K562 (cell line): Measurements from ENCODE around the gene TMPRSS9.

Experiments
- BCOR ChIP-seq: fragments of 450-650 bp; IDR thresholded peaks from 2 replicates; pipeline ENCODE4 v1.6.1; 2016
- CEBPB ChIP-seq: fragments of 450-650 bp; IDR thresholded peaks from 2 replicates; pipeline ENCODE4 v1.6.1; 2016; ENCODE audit warnings: missing genetic modification characterization, missing compliant biosample characterization
- GATA2 ChIP-seq: sonication (generic); formaldehyde crosslinking; IDR thresholded peaks from 2 replicates; pipeline ENCODE4 v1.4.0; 2020; ENCODE audit warnings: mild to moderate bottlenecking, missing genetic modification reagents
- HNRNPK ChIP-seq: fragments of 200-400 bp; formaldehyde crosslinking; IDR thresholded peaks from one replicate; pipeline ENCODE4 v1.6.1; 2018; ENCODE audit warnings: mild to moderate bottlenecking, low read depth, low read length; ENCODE audit not compliant: poor library complexity, severe bottlenecking
- KLF10 ChIP-seq: fragments of 250-450 bp; sonication (Bioruptor Pico); IDR thresholded peaks from 2 replicates; pipeline ENCODE4 v1.6.1; 2021; ENCODE audit warnings: matching md5 sums
- MTA1 ChIP-seq: fragments of 450-650 bp; IDR thresholded peaks from 2 replicates; pipeline ENCODE4 v1.6.1; 2017; ENCODE audit warnings: borderline replicate concordance
- POLR2A ChIP-seq: fragments of 450-650 bp; conservative IDR thresholded peaks from 2 replicates; pipeline ENCODE4 v1.6.1; 2016
- RFX5 ChIP-seq: IDR thresholded peaks from 2 replicates; pipeline ENCODE4 v1.6.1; 2011; ENCODE audit warnings: low read depth, mild to moderate bottlenecking, improper control_type of control experiment, low read length
- SMAD4 ChIP-seq: fragments of 250-450 bp; sonication (Bioruptor Pico); conservative IDR thresholded peaks from 2 replicates; pipeline ENCODE4 v1.8.0; 2021; ENCODE audit warnings: inconsistent platforms, mild to moderate bottlenecking, moderate library complexity
- STAT5A ChIP-seq: IDR thresholded peaks from 2 replicates; pipeline ENCODE4 v1.6.1; 2012; ENCODE audit warnings: low read length, inconsistent platforms, borderline replicate concordance
- ZNF41 ChIP-seq: fragments of 250-450 bp; sonication (Bioruptor Pico); conservative IDR thresholded peaks from 2 replicates; pipeline ENCODE4 v1.4.0; 2020; ENCODE audit warnings: mild to moderate bottlenecking
- TF ChIP-seq, protein P1 (sequence below), 3 experiments: IDR thresholded peaks in 2 of 3; conservative IDR thresholded peaks in 1 of 3; 2 replicates each; pipeline ENCODE4 v1.5.1; 2011 to 2012; ENCODE audit warnings: low read length in 3 of 3, mild to moderate bottlenecking in 3 of 3, control low read depth in 2 of 3, improper control_type of control experiment in 1 of 3, inconsistent platforms in 1 of 3, low read depth in 1 of 3, mixed read lengths in 1 of 3, moderate library complexity in 1 of 3; ENCODE audit not compliant: insufficient read depth in 2 of 3

DNA sequence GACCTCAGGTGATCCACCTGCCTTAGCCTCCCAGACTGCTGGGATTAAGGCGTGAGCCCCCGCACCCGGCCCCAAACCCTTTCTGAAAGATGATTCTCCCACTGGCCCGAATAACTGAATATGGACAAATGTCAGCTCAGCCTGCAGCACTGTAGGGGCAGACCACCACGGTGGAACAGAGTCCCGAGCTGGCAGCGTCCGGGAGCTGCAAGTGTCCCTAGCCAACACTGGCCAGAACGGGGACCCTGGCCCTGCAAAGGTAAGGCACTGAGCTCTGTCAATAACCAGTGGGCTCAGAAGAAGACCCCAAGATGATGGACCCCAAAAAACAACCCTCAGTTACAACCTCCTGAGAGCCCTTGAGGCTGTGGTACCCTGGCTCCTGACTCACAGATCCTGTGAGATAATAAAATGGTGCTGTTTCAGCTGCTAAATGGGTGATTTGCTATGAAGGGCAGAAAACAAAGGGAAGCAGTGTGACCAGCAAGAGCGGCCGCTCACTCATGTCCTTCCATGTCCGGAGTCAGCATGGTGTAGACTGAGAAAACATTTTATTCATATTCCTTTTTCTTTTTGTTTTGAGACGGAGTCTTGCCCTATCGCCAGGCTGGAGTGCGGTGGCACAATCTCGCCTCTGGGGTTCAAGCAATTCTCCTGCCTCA, 33.2 kb upstream of the TMPRSS9 start:
- TF ChIP-seq KLF10 (CRISPR knock-in tag) (no peak), ZNF41 (CRISPR knock-in tag) (no peak), CEBPB (tag) (no peak), STAT5A (no peak), RFX5 (no peak), BCOR (no peak), POLR2A (no peak), GATA2 (CRISPR knock-in tag) (no peak), SMAD4 (no peak), MTA1 (no peak), HNRNPK (no peak)
- TF ChIP-seq, protein P1, sequence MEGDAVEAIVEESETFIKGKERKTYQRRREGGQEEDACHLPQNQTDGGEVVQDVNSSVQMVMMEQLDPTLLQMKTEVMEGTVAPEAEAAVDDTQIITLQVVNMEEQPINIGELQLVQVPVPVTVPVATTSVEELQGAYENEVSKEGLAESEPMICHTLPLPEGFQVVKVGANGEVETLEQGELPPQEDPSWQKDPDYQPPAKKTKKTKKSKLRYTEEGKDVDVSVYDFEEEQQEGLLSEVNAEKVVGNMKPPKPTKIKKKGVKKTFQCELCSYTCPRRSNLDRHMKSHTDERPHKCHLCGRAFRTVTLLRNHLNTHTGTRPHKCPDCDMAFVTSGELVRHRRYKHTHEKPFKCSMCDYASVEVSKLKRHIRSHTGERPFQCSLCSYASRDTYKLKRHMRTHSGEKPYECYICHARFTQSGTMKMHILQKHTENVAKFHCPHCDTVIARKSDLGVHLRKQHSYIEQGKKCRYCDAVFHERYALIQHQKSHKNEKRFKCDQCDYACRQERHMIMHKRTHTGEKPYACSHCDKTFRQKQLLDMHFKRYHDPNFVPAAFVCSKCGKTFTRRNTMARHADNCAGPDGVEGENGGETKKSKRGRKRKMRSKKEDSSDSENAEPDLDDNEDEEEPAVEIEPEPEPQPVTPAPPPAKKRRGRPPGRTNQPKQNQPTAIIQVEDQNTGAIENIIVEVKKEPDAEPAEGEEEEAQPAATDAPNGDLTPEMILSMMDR (IDR thresholded peaks at IDR 0.05 in 2 of 3, conservative IDR thresholded peaks at IDR 0.05 in 1 of 3; ENCODE audit: insufficient read depth in 2 of 3, low read depth in 1 of 3, low read length in 3 of 3), result no peak
